ENCODE data around the gene COL18A1. TPM values are rescaled to one million over a fixed set of nuclear protein-coding genes. Genes with fewer than 3 reads are reported as not detected.

COL18A1 gene
- total and polyA plus RNA-seq, 9 of the 15 experiments (the other 6 are each of a cell fraction or from before 2014, with no cell fraction given), result 0.14 to 16.4 (median 2.0) TPM

DNA sequence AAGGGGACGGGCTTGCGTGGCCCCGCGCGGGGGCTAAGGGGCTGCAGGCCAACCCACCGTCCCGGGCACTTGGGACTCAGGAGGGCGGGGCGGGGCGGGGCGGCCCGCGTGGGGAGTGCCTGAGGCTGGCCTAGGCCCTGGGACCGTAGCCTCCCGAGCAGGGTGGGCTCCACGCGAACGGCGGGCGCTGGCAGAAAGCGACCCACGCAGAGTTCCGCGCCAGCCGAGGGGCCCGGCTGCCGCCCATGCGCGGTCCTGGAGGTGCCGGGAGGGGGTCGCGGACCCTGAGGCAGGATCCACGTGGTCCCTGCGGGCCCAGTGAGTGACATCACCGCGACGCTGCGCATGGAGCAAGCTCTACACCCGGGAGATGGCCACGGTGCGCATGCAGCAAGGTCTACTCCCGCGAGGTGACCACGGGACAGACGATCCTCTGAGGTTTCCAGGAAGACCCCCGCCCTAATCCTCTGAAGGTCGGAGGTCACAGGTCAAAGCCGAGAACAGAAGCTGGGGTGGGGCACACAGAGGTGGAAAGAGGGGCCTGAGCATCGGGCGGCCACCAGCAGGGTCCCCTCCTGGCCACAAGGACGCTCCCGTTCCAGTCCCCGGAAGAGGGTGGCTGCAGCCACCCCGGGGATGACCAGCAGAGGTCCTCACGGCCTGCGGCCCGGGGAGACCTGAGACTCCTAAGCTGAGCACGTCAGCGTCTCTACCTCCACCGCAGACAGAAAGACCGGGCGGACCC, 150.8 kb downstream of the COL18A1 start (continued):
- no peak for TF ChIP-seq KHSRP (IDR thresholded peaks at IDR 0.05)
- no peak for TF ChIP-seq SNRNP70 (optimal IDR thresholded peaks at IDR 0.05; ENCODE audit: low read depth, low read length)
- no peak for TF ChIP-seq KLF13 (tag; IDR thresholded peaks at IDR 0.05; ENCODE audit: borderline replicate concordance, low read depth)
- no peak for TF ChIP-seq NCOA2 (IDR thresholded peaks at IDR 0.05; ENCODE audit: partially characterized antibody in 2 of 2)
- no peak for TF ChIP-seq GATAD2B (IDR thresholded peaks at IDR 0.05; ENCODE audit: borderline replicate concordance)
- TF ChIP-seq BCL6 (CRISPR knock-in tag; IDR thresholded peaks at IDR 0.05), result no peak
- TF ChIP-seq ZKSCAN3 (CRISPR knock-in tag; IDR thresholded peaks at IDR 0.05), result no peak
- no peak for TF ChIP-seq ZNF444 (CRISPR knock-in tag; IDR thresholded peaks at IDR 0.05)
- TF ChIP-seq THRAP3 (IDR thresholded peaks at IDR 0.05; ENCODE audit: borderline replicate concordance), result no peak
- TF ChIP-seq, protein P1, sequence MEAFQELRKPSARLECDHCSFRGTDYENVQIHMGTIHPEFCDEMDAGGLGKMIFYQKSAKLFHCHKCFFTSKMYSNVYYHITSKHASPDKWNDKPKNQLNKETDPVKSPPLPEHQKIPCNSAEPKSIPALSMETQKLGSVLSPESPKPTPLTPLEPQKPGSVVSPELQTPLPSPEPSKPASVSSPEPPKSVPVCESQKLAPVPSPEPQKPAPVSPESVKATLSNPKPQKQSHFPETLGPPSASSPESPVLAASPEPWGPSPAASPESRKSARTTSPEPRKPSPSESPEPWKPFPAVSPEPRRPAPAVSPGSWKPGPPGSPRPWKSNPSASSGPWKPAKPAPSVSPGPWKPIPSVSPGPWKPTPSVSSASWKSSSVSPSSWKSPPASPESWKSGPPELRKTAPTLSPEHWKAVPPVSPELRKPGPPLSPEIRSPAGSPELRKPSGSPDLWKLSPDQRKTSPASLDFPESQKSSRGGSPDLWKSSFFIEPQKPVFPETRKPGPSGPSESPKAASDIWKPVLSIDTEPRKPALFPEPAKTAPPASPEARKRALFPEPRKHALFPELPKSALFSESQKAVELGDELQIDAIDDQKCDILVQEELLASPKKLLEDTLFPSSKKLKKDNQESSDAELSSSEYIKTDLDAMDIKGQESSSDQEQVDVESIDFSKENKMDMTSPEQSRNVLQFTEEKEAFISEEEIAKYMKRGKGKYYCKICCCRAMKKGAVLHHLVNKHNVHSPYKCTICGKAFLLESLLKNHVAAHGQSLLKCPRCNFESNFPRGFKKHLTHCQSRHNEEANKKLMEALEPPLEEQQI (IDR thresholded peaks at IDR 0.05), result no peak
- no peak for TF ChIP-seq SRF (CRISPR knock-in tag; IDR thresholded peaks at IDR 0.05)
- TF ChIP-seq TEAD2 (tag; IDR thresholded peaks at IDR 0.05), result no peak
- no peak for TF ChIP-seq ZNF77 (CRISPR knock-in tag; IDR thresholded peaks at IDR 0.05)
- TF ChIP-seq MBD2 (IDR thresholded peaks at IDR 0.05; ENCODE audit: borderline replicate concordance, low read depth), result no peak
- TF ChIP-seq, protein P2, sequence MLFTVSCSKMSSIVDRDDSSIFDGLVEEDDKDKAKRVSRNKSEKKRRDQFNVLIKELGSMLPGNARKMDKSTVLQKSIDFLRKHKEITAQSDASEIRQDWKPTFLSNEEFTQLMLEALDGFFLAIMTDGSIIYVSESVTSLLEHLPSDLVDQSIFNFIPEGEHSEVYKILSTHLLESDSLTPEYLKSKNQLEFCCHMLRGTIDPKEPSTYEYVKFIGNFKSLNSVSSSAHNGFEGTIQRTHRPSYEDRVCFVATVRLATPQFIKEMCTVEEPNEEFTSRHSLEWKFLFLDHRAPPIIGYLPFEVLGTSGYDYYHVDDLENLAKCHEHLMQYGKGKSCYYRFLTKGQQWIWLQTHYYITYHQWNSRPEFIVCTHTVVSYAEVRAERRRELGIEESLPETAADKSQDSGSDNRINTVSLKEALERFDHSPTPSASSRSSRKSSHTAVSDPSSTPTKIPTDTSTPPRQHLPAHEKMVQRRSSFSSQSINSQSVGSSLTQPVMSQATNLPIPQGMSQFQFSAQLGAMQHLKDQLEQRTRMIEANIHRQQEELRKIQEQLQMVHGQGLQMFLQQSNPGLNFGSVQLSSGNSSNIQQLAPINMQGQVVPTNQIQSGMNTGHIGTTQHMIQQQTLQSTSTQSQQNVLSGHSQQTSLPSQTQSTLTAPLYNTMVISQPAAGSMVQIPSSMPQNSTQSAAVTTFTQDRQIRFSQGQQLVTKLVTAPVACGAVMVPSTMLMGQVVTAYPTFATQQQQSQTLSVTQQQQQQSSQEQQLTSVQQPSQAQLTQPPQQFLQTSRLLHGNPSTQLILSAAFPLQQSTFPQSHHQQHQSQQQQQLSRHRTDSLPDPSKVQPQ (CRISPR knock-in tag; IDR thresholded peaks at IDR 0.05; ENCODE audit: borderline replicate concordance), result no peak
- no peak for TF ChIP-seq SNIP1 (IDR thresholded peaks at IDR 0.05; ENCODE audit: low read depth)
- no peak for TF ChIP-seq U2AF2 (optimal IDR thresholded peaks at IDR 0.05; ENCODE audit: low read depth, low read length)
- TF ChIP-seq HOXB6 (CRISPR knock-in tag; IDR thresholded peaks at IDR 0.05; ENCODE audit: borderline replicate concordance), result no peak
- TF ChIP-seq ESRRB (CRISPR knock-in tag; IDR thresholded peaks at IDR 0.05; ENCODE audit: borderline replicate concordance), result no peak
- TF ChIP-seq, protein P3, sequence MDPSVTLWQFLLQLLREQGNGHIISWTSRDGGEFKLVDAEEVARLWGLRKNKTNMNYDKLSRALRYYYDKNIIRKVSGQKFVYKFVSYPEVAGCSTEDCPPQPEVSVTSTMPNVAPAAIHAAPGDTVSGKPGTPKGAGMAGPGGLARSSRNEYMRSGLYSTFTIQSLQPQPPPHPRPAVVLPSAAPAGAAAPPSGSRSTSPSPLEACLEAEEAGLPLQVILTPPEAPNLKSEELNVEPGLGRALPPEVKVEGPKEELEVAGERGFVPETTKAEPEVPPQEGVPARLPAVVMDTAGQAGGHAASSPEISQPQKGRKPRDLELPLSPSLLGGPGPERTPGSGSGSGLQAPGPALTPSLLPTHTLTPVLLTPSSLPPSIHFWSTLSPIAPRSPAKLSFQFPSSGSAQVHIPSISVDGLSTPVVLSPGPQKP (CRISPR knock-in tag; IDR thresholded peaks at IDR 0.05), result no peak
- TF ChIP-seq NR1H2 (CRISPR knock-in tag; IDR thresholded peaks at IDR 0.05), result no peak
- TF ChIP-seq CHD4 (IDR thresholded peaks at IDR 0.05; ENCODE audit: insufficient read depth, insufficient replicate concordance, low read depth, low read length, poor library complexity, severe bottlenecking), result no peak
- TF ChIP-seq ESRRA (IDR thresholded peaks at IDR 0.05; ENCODE audit: borderline replicate concordance, low read depth), result peak; percentile 71; the same call in 1 of the 2 replicates
